MCF 10A (cell line): ENCODE data around the gene INTS14. TPM values are rescaled to one million over a fixed set of nuclear protein-coding genes. Genes with fewer than 3 reads are reported as not detected.

Experiments used
- BruUV-seq: library from RNA; stranded (reverse); fragments of 400-500 nt; replicated peaks from 2 replicates; lab custom pipeline; 2021; lab: Mats Ljungman, UMichigan
- CTCF ChIA-PET: fragments of 300-600 bp; sonication (Branson Sonifier 250); formaldehyde crosslinking; extraction: SDS; loops from one replicate; lab custom pipeline; 2021; ENCODE audit warnings: antibody characterized with exemption, inconsistent platforms; lab: Yijun Ruan, JAX
- POLR2A ChIA-PET: fragments of 300-600, 350-650 bp; sonication (Branson Sonifier 250); formaldehyde crosslinking; extraction: SDS; loops from one replicate; lab custom pipeline; 2020; ENCODE audit warnings: antibody characterized with exemption, inconsistent platforms; lab: Yijun Ruan, JAX
- DNase-seq: peaks from one replicate; pipeline ENCODE4 v3.0.0-alpha.2; 2018; ENCODE audit not compliant: unreplicated experiment
- H3K27ac Mint-ChIP-seq: one replicate; pipeline ENCODE4 v1.8.0; 2022; ENCODE audit warnings: mild to moderate bottlenecking, low read depth, mixed read lengths; ENCODE audit not compliant: unreplicated experiment
- H3K27me3 Mint-ChIP-seq: one replicate; pipeline ENCODE4 v1.8.0; 2022; ENCODE audit warnings: mixed read lengths; ENCODE audit not compliant: insufficient read depth, unreplicated experiment
- H3K36me3 Mint-ChIP-seq: one replicate; pipeline ENCODE4 v1.8.0; 2022; ENCODE audit warnings: mild to moderate bottlenecking, moderate library complexity, mixed read lengths; ENCODE audit not compliant: insufficient read depth, unreplicated experiment
- H3K4me1 Mint-ChIP-seq: one replicate; pipeline ENCODE4 v1.8.0; 2022; ENCODE audit warnings: mixed read lengths; ENCODE audit not compliant: insufficient read depth, unreplicated experiment
- H3K4me3 Mint-ChIP-seq: one replicate; pipeline ENCODE4 v1.8.0; 2022; ENCODE audit warnings: mild to moderate bottlenecking, moderate library complexity, mixed read lengths; ENCODE audit not compliant: unreplicated experiment
- H3K9me3 Mint-ChIP-seq: one replicate; pipeline ENCODE4 v1.8.0; 2022; ENCODE audit warnings: mixed read lengths; ENCODE audit not compliant: unreplicated experiment
- CTCF ChIP-seq: fragments of 200-600 bp; IDR thresholded peaks from one replicate; pipeline ENCODE4 v1.8.0; 2022; ENCODE audit warnings: antibody characterized with exemption, mild to moderate bottlenecking; ENCODE audit not compliant: unreplicated experiment
- intact Hi-C: fragments of 100-400 bp; cut with micrococcal nuclease; formaldehyde crosslinking; loops from 2 replicates; pipeline ENCODE4 v1.14.1; 2022
- total RNA-seq: library from RNA; stranded (reverse); gene quantifications from 2 replicates; pipeline ENCODE4 v1.2.3, GENCODE V29; 2022

INTS14 gene
- total RNA-seq, 1 experiment from 2014 or later, result 47.0 TPM

- DNase-seq, result no peak
- H3K27ac Mint-ChIP-seq, result no peak overlapping the region
- TF ChIP-seq CTCF, result no peak
- no peaks in the 10 kb centered on the region for H3K9me3 Mint-ChIP-seq
- intact Hi-C loops, result no loop called here
- POLR2A ChIA-PET, result interaction anchor here (1.2 kb wide), 1 partner anchor 16 kb away, joined by 3 read pairs; no protein-coding TSS in a partner anchor
- H3K27me3 Mint-ChIP-seq, result no peaks in the 10 kb centered on the region
- BruUV-seq, result no TSS peak
- CTCF ChIA-PET, result no interaction called here
- peaks cover 68% of the 10 kb centered on the region for H3K36me3 Mint-ChIP-seq
- H3K4me3 Mint-ChIP-seq, result no peak overlapping the region
- no peaks in the 10 kb centered on the region for H3K4me1 Mint-ChIP-seq
Measured at GRCh38 chr15:65561934-65562333, 49.0 kb downstream of the INTS14 start.

GRCh38 chr15:65559941-65560340 lies 51.0 kb downstream of the INTS14 start:
- H3K36me3 Mint-ChIP-seq, result peaks cover 75% of the 10 kb centered on the region
- POLR2A ChIA-PET, result interaction anchor here (1.1 to 1.4 kb wide), 2 partner anchors 16 to 20 kb away, joined by 3 to 5 read pairs; no protein-coding TSS in a partner anchor
- no peaks in the 10 kb centered on the region for H3K27me3 Mint-ChIP-seq
- DNase-seq, result no peak
- TF ChIP-seq CTCF, result no peak
- H3K4me3 Mint-ChIP-seq, result no peak overlapping the region
- CTCF ChIA-PET, result interaction anchor here (0.6 kb wide), 1 partner anchor 159 kb away, joined by 3 read pairs; no protein-coding TSS in a partner anchor
- intact Hi-C loops, result no loop called here
- H3K4me1 Mint-ChIP-seq, result no peaks in the 10 kb centered on the region
- no peaks in the 10 kb centered on the region for H3K9me3 Mint-ChIP-seq
- no TSS peak for BruUV-seq
- no peak overlapping the region for H3K27ac Mint-ChIP-seq

GRCh38 chr15:65558997-65559760 lies 51.8 kb downstream of the INTS14 start:
- no peak for TF ChIP-seq CTCF
- Mint-ChIP-seq H3K27ac (no peak overlapping the region), H3K9me3 (no peaks in the 10 kb centered on the region), H3K4me3 (no peak overlapping the region), H3K27me3 (no peaks in the 10 kb centered on the region), H3K4me1 (no peaks in the 10 kb centered on the region), H3K36me3 (peaks cover 73% of the 10 kb centered on the region)
- no TSS peak for BruUV-seq
- intact Hi-C loops, result no loop called here
- POLR2A ChIA-PET, result interaction anchor here (1.1 to 1.4 kb wide), 3 partner anchors 8 to 19 kb away, joined by 3 to 5 read pairs (median 3); no protein-coding TSS in a partner anchor
- CTCF ChIA-PET, result interaction anchor here (0.6 kb wide), 1 partner anchor 158 kb away, joined by 3 read pairs; no protein-coding TSS in a partner anchor
- DNase-seq, result no peak

GRCh38 chr15:65558336-65558735 lies 52.6 kb downstream of the INTS14 start:
- Mint-ChIP-seq H3K27me3 (no peaks in the 10 kb centered on the region), H3K9me3 (no peaks in the 10 kb centered on the region), H3K36me3 (peaks cover 66% of the 10 kb centered on the region), H3K4me1 (no peaks in the 10 kb centered on the region), H3K4me3 (no peak overlapping the region), H3K27ac (no peak overlapping the region)
- ChIA-PET CTCF (interaction anchor here (0.5 kb wide), 1 partner anchor 644 kb away, joined by 3 read pairs; no protein-coding TSS in a partner anchor), POLR2A (interaction anchor here (0.7 to 1.1 kb wide), 2 partner anchors 8 to 10 kb away, joined by 3 read pairs; no protein-coding TSS in a partner anchor)
- no TSS peak for BruUV-seq
- intact Hi-C loops, result no loop called here
- no peak for DNase-seq
- no peak for TF ChIP-seq CTCF
